Peyer's patch (tissue), 4 donors: Measurements from ENCODE around the gene IPO4.

ENCODE experiments used
- POLR2A ChIP-seq, 2 donors: fragments of 450-650 bp; IDR thresholded peaks; one replicate each; pipeline ENCODE4 v1.5.1; 2017; ENCODE audit warnings: antibody characterized with exemption in 2 of 2, mild to moderate bottlenecking in 2 of 2, moderate library complexity in 2 of 2
- TF ChIP-seq, protein P1 (sequence below), 6 experiments: fragments of 450-650 bp in 4 of 6; fragments of 200-600 bp in 2 of 6; sonication (generic) in 1 of 6; IDR thresholded peaks; one replicate each; pipeline ENCODE4 v1.5.1; 2017 to 2019; ENCODE audit warnings: antibody characterized with exemption in 6 of 6, mild to moderate bottlenecking in 3 of 6, moderate library complexity in 1 of 6

DNA sequence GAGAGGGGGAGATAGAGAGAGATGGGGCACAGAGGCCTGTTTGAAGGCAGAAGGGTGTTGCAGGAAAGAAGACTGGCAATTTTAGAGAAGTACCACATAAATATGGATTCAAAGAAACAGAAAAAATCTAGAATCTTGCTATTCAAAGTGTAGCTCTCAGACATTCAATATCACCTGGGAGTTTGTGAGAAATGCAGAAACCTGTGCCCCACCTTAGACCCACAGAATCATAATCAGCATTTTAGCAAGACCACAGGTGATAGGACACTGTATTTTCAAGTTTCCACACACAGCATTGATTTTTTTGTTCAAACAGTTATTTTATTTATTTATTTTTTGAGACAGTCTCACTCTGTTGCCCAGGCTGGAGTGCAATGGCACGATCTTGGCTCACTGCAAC lies 40.3 kb upstream of the IPO4 start:
- no peak for TF ChIP-seq POLR2A (IDR thresholded peaks at IDR 0.05)
- TF ChIP-seq, protein P1, sequence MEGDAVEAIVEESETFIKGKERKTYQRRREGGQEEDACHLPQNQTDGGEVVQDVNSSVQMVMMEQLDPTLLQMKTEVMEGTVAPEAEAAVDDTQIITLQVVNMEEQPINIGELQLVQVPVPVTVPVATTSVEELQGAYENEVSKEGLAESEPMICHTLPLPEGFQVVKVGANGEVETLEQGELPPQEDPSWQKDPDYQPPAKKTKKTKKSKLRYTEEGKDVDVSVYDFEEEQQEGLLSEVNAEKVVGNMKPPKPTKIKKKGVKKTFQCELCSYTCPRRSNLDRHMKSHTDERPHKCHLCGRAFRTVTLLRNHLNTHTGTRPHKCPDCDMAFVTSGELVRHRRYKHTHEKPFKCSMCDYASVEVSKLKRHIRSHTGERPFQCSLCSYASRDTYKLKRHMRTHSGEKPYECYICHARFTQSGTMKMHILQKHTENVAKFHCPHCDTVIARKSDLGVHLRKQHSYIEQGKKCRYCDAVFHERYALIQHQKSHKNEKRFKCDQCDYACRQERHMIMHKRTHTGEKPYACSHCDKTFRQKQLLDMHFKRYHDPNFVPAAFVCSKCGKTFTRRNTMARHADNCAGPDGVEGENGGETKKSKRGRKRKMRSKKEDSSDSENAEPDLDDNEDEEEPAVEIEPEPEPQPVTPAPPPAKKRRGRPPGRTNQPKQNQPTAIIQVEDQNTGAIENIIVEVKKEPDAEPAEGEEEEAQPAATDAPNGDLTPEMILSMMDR (IDR thresholded peaks at IDR 0.05), result no peak
